ENCODE data around the gene PLXDC2.

DNA sequence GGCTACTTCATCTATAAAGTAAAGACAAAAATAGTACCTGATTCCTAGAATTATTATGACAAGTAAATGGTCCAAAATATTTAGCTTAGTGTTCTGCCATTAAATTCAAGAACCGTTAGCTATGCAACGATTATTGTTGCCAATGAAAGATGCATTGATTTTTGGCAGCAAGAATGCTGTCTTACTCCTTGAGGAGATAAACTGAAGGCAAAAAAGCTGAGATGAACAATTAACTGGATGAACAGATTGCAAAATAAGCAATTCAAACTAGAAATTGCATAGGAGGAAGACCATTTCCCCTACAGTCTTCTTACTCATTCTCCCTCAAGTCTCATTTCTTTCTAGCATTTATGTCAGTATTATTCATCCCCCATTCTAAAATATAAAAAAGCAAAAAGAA is 484.5 kb downstream of the PLXDC2 start:
- TF ChIP-seq, protein P1, sequence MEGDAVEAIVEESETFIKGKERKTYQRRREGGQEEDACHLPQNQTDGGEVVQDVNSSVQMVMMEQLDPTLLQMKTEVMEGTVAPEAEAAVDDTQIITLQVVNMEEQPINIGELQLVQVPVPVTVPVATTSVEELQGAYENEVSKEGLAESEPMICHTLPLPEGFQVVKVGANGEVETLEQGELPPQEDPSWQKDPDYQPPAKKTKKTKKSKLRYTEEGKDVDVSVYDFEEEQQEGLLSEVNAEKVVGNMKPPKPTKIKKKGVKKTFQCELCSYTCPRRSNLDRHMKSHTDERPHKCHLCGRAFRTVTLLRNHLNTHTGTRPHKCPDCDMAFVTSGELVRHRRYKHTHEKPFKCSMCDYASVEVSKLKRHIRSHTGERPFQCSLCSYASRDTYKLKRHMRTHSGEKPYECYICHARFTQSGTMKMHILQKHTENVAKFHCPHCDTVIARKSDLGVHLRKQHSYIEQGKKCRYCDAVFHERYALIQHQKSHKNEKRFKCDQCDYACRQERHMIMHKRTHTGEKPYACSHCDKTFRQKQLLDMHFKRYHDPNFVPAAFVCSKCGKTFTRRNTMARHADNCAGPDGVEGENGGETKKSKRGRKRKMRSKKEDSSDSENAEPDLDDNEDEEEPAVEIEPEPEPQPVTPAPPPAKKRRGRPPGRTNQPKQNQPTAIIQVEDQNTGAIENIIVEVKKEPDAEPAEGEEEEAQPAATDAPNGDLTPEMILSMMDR (IDR thresholded peaks at IDR 0.05) = no peak
- no peak for TF ChIP-seq POLR2A (IDR thresholded peaks at IDR 0.05)

Measured in heart left ventricle (tissue), 13 donors.